ENCODE results near the gene FBXL5. TPM values are rescaled to one million over a fixed set of nuclear protein-coding genes. Genes with fewer than 3 reads are reported as not detected.

FBXL5 gene
- total RNA-seq, 1 experiment from 2014 or later: 59.7 TPM

- H3K9me3 ChIP-seq (ENCODE audit: low read depth, low read length, poor library complexity, severe bottlenecking): no peaks in the 10 kb centered on the region
- TF ChIP-seq EZH2 (IDR thresholded peaks at IDR 0.05; ENCODE audit: borderline replicate concordance, low read depth, low read length, poor library complexity, severe bottlenecking) (no peak), CTCF (conservative IDR thresholded peaks at IDR 0.05; ENCODE audit: low read depth, low read length) (0 out of 2 replicates have a peak, but pooled peaks have one; percentile 17)
- H3K27ac ChIP-seq (ENCODE audit: low read depth, low read length, poor library complexity, severe bottlenecking): no peak overlapping the region
- peaks cover 25% of the 10 kb centered on the region for H3K4me1 ChIP-seq (ENCODE audit: insufficient read depth, low read length, poor library complexity, severe bottlenecking)
- ChIA-PET POLR2A (ENCODE audit: low non-redundant PET) (no interaction called here), CTCF (no interaction called here)
- H3K27me3 ChIP-seq (replicated peaks; ENCODE audit: insufficient read depth, low read depth, low read length, poor library complexity): no peaks in the 10 kb centered on the region
- intact Hi-C loops (cut with micrococcal nuclease; ENCODE audit: unreplicated experiment): no loop called here
- H3K4me3 ChIP-seq (ENCODE audit: low read depth, low read length, poor library complexity, severe bottlenecking): no peak overlapping the region
- DNase-seq (ENCODE audit: low spot score): no peak
- no peaks in the 10 kb centered on the region for H3K36me3 ChIP-seq (ENCODE audit: insufficient read depth, low read length, poor library complexity, severe bottlenecking)
- BruUV-seq (replicated peaks): no TSS peak
These were observed 20.2 kb upstream of the FBXL5 start for GRCh38 chr4:15675356-15675755.

DNA sequence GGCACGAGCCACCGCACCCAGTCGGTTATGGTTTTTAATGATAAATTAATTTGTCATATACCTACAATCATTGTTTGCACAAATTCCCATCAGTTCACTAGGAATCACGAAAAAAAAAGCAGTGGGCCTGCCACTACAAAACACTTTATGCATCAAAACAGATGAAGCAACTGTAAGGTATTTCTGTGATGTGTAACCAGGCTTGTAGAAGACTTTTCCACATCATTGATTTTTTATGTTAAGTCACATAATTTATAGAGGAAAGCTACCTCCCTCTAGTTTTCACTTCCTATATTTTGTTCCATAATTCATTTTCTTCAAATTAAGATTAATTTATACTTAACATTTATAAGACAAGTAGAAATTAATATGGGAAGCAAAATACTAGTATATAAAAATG lies 19.8 kb upstream of the FBXL5 start:
- Histone ChIP-seq H3K27ac (ENCODE audit: low read depth, low read length, poor library complexity, severe bottlenecking) (no peak overlapping the region), H3K4me3 (ENCODE audit: low read depth, low read length, poor library complexity, severe bottlenecking) (no peak overlapping the region), H3K9me3 (ENCODE audit: low read depth, low read length, poor library complexity, severe bottlenecking) (no peaks in the 10 kb centered on the region), H3K4me1 (ENCODE audit: insufficient read depth, low read length, poor library complexity, severe bottlenecking) (peaks cover 24% of the 10 kb centered on the region), H3K36me3 (ENCODE audit: insufficient read depth, low read length, poor library complexity, severe bottlenecking) (no peaks in the 10 kb centered on the region), H3K27me3 (replicated peaks; ENCODE audit: insufficient read depth, low read depth, low read length, poor library complexity) (no peaks in the 10 kb centered on the region)
- ChIA-PET CTCF (no interaction called here), POLR2A (ENCODE audit: low non-redundant PET) (no interaction called here)
- BruUV-seq (replicated peaks): no TSS peak
- TF ChIP-seq EZH2 (IDR thresholded peaks at IDR 0.05; ENCODE audit: borderline replicate concordance, low read depth, low read length, poor library complexity, severe bottlenecking): no peak
- intact Hi-C loops (cut with micrococcal nuclease; ENCODE audit: unreplicated experiment): no loop called here
- DNase-seq (ENCODE audit: low spot score): no peak

GRCh38 chr4:15674046-15674445 lies 18.9 kb upstream of the FBXL5 start:
- POLR2A ChIA-PET (ENCODE audit: low non-redundant PET): no interaction called here
- TF ChIP-seq CTCF (conservative IDR thresholded peaks at IDR 0.05; ENCODE audit: low read depth, low read length) (no peak), EZH2 (IDR thresholded peaks at IDR 0.05; ENCODE audit: borderline replicate concordance, low read depth, low read length, poor library complexity, severe bottlenecking) (no peak)
- Histone ChIP-seq H3K36me3 (ENCODE audit: insufficient read depth, low read length, poor library complexity, severe bottlenecking) (no peaks in the 10 kb centered on the region), H3K4me1 (ENCODE audit: insufficient read depth, low read length, poor library complexity, severe bottlenecking) (peaks cover 16% of the 10 kb centered on the region), H3K9me3 (ENCODE audit: low read depth, low read length, poor library complexity, severe bottlenecking) (no peaks in the 10 kb centered on the region), H3K4me3 (ENCODE audit: low read depth, low read length, poor library complexity, severe bottlenecking) (no peak overlapping the region), H3K27ac (ENCODE audit: low read depth, low read length, poor library complexity, severe bottlenecking) (no peak overlapping the region), H3K27me3 (replicated peaks; ENCODE audit: insufficient read depth, low read depth, low read length, poor library complexity) (no peaks in the 10 kb centered on the region)
- intact Hi-C loops (cut with micrococcal nuclease; ENCODE audit: unreplicated experiment): no loop called here
- CTCF ChIA-PET: no interaction called here
- no peak for DNase-seq (ENCODE audit: low spot score)
- BruUV-seq (replicated peaks): no TSS peak

DNA sequence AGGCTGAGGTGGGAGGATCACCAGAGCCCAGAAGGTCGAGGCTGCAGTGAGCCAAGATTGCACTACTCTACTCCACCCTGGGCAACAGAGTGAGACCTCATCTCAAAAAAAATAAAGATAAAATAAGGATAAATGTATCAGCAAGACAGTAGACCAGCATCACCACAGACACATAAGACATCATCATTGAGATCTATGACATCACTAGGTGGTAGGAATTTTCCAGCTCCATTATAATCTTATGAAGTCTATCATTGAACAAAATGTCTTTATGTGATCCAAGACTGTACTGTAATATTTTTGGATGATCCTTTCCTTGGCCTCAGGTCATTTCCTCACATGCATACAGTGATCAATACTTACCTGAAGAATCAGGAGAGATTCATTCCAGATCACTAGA lies 18.2 kb upstream of the FBXL5 start:
- H3K36me3 ChIP-seq (ENCODE audit: insufficient read depth, low read length, poor library complexity, severe bottlenecking): no peaks in the 10 kb centered on the region
- no peaks in the 10 kb centered on the region for H3K9me3 ChIP-seq (ENCODE audit: low read depth, low read length, poor library complexity, severe bottlenecking)
- ChIA-PET CTCF (no interaction called here), POLR2A (ENCODE audit: low non-redundant PET) (no interaction called here)
- intact Hi-C loops (cut with micrococcal nuclease; ENCODE audit: unreplicated experiment): no loop called here
- no peaks in the 10 kb centered on the region for H3K27me3 ChIP-seq (replicated peaks; ENCODE audit: insufficient read depth, low read depth, low read length, poor library complexity)
- no peak for TF ChIP-seq EZH2 (IDR thresholded peaks at IDR 0.05; ENCODE audit: borderline replicate concordance, low read depth, low read length, poor library complexity, severe bottlenecking)
- TF ChIP-seq CTCF (conservative IDR thresholded peaks at IDR 0.05; ENCODE audit: low read depth, low read length): no peak
- H3K4me3 ChIP-seq (ENCODE audit: low read depth, low read length, poor library complexity, severe bottlenecking): no peak overlapping the region
- no TSS peak for BruUV-seq (replicated peaks)
- H3K27ac ChIP-seq (ENCODE audit: low read depth, low read length, poor library complexity, severe bottlenecking): no peak overlapping the region
- peaks cover 12% of the 10 kb centered on the region for H3K4me1 ChIP-seq (ENCODE audit: insufficient read depth, low read length, poor library complexity, severe bottlenecking)
- DNase-seq (ENCODE audit: low spot score): no peak
